NCI-H460 (cell line): ENCODE results near the gene KANK2. TPM values are rescaled to one million over a fixed set of nuclear protein-coding genes. Genes with fewer than 3 reads are reported as not detected.

ENCODE experiments used
- total RNA-seq: library from RNA; depleted of rRNA; stranded (reverse); fragments of >200 nt; shearing (Covaris generic); gene quantifications from 2 replicates; pipeline ENCODE4 v1.2.3, GENCODE V29; 2014; rRNA removed

KANK2 gene
- total RNA-seq, 1 experiment from 2014 or later: 14.2 TPM

Other genes with a start within 250 kb of the KANK2 start
- 52.7 and 53.4 TPM in 2 replicates for gene SMARCA4, start 236.5 kb downstream of the KANK2 start, total RNA-seq
- gene LDLR, start 108.1 kb downstream of the KANK2 start, total RNA-seq: 30.4 and 33.7 TPM in 2 replicates
- gene SPC24, start 41.8 kb downstream of the KANK2 start, total RNA-seq: 13.9 and 17.1 TPM in 2 replicates
- not detected in 2 replicates for gene ANGPTL8, start 42.1 kb upstream of the KANK2 start, total RNA-seq
- gene DOCK6, start 65.0 kb upstream of the KANK2 start, total RNA-seq: 13.9 and 15.1 TPM in 2 replicates
- not detected in 2 replicates for gene TSPAN16, start 98.6 kb upstream of the KANK2 start, total RNA-seq
- 10.7 and 12.3 TPM in 2 replicates for gene RAB3D, start 142.1 kb upstream of the KANK2 start, total RNA-seq
- 114 and 151 TPM in 2 replicates for gene TMEM205, start 148.7 kb upstream of the KANK2 start, total RNA-seq
- 7.1 and 7.2 TPM in 2 replicates for gene CCDC159, start 149.0 kb upstream of the KANK2 start, total RNA-seq
- 8.0 and 8.4 TPM in 2 replicates for gene PLPPR2, start 157.9 kb upstream of the KANK2 start, total RNA-seq
- 0.66 and 1.4 TPM in 2 replicates for gene SWSAP1, start 177.1 kb upstream of the KANK2 start, total RNA-seq
- gene EPOR, start 186.8 kb upstream of the KANK2 start, total RNA-seq: 6.3 and 7.9 TPM in 2 replicates
- gene RGL3, start 221.8 kb upstream of the KANK2 start, total RNA-seq: 7.3 and 8.6 TPM in 2 replicates
- 0.20 and 0.47 TPM in 2 replicates for gene ODAD3, start 237.6 kb upstream of the KANK2 start, total RNA-seq
- gene PRKCSH, start 238.1 kb upstream of the KANK2 start, total RNA-seq: 122 and 131 TPM in 2 replicates